ENCODE data around the gene GNE. TPM values are rescaled to one million over a fixed set of nuclear protein-coding genes. Genes with fewer than 3 reads are reported as not detected.

Gene GNE
- total and polyA plus RNA-seq, 2 of the 13 experiments (the other 11 are each of a cell fraction or from before 2014, with no cell fraction given) = 16.1 to 24.1 TPM

- 0 out of 2 replicates have a peak, but pooled peaks have one; percentile 58 for TF ChIP-seq ZBTB25 (CRISPR knock-in tag; IDR thresholded peaks at IDR 0.05)
- no peak for TF ChIP-seq GTF2F1 (IDR thresholded peaks at IDR 0.05; ENCODE audit: low read length)
- TF ChIP-seq AFF4 (CRISPR knock-in tag; IDR thresholded peaks at IDR 0.05) = 0 out of 2 replicates have a peak, but pooled peaks have one; percentile 54
- TF ChIP-seq ZNF510 (CRISPR knock-in tag; IDR thresholded peaks at IDR 0.05; ENCODE audit: low read depth) = 0 out of 2 replicates have a peak, but pooled peaks have one; percentile 63
- TF ChIP-seq HOMEZ (CRISPR knock-in tag; IDR thresholded peaks at IDR 0.05; ENCODE audit: low read depth) = 0 out of 2 replicates have a peak, but pooled peaks have one; percentile 46
- no peak for TF ChIP-seq NR1H2 (CRISPR knock-in tag; IDR thresholded peaks at IDR 0.05; ENCODE audit: borderline replicate concordance, low read depth)
- peak; percentile 77 for TF ChIP-seq ZNF143 (CRISPR knock-in tag; IDR thresholded peaks at IDR 0.05)
- TF ChIP-seq ZNF747 (CRISPR knock-in tag; IDR thresholded peaks at IDR 0.05; ENCODE audit: borderline replicate concordance) = no peak; the same call in 1 of the 2 replicates
- no peak for TF ChIP-seq FOSL2 (CRISPR knock-in tag; IDR thresholded peaks at IDR 0.05)
- peak; percentile 84; the same call in 1 of the 2 replicates for TF ChIP-seq KDM5B (CRISPR knock-in tag; IDR thresholded peaks at IDR 0.05; ENCODE audit: borderline replicate concordance)
- no peak for TF ChIP-seq FOXM1 (CRISPR knock-in tag; IDR thresholded peaks at IDR 0.05)
- 0 out of 2 replicates have a peak, but pooled peaks have one; percentile 68 for TF ChIP-seq XBP1 (CRISPR knock-in tag; IDR thresholded peaks at IDR 0.05)
- TF ChIP-seq KDM5A (IDR thresholded peaks at IDR 0.05; ENCODE audit: borderline replicate concordance, low read length) = peak; percentile 77
- no peak for TF ChIP-seq FUBP1 (CRISPR knock-in tag; IDR thresholded peaks at IDR 0.05; ENCODE audit: borderline replicate concordance)
- peak; percentile 69 for TF ChIP-seq RBM39 (IDR thresholded peaks at IDR 0.05; ENCODE audit: low read depth, low read length, poor library complexity, severe bottlenecking)
- TF ChIP-seq RFXANK (CRISPR knock-in tag; IDR thresholded peaks at IDR 0.05) = peak; percentile 22; the same call in 1 of the 2 replicates
Measured at GRCh38 chr9:36190388-36191289, 67.6 kb downstream of the GNE start, which contains the start of gene CLTA (continued).
